ENCODE data around the gene HTR3E. TPM values are rescaled to one million over a fixed set of nuclear protein-coding genes. Genes with fewer than 3 reads are reported as not detected.

The HTR3E gene
- total and polyA plus RNA-seq, 2 experiments from 2014 or later: not detected

GRCh38 chr3:184081116-184081830 lies 15.6 kb upstream of the HTR3E start:
- H4K20me1 ChIP-seq (ENCODE audit: insufficient read depth): no peaks in the 10 kb centered on the region
- H3K79me2 ChIP-seq (ENCODE audit: insufficient read depth): no peaks in the 10 kb centered on the region
- in situ Hi-C loops (cut with MboI): no loop called here
- no peaks in the 10 kb centered on the region for H3F3A ChIP-seq (ENCODE audit: insufficient read depth)
- no peaks in the 10 kb centered on the region for H3K27me3 ChIP-seq (replicated peaks; ENCODE audit: insufficient read depth)
- no peaks in the 10 kb centered on the region for H3K9me2 ChIP-seq (ENCODE audit: insufficient read depth)
- DNase-seq: no peak
- H3K9me3 ChIP-seq (ENCODE audit: low read depth): no peaks in the 10 kb centered on the region
- no peak overlapping the region for H3K4me3 ChIP-seq
- H3K4me2 ChIP-seq (ENCODE audit: unreplicated experiment): no peak overlapping the region
- H3K9ac ChIP-seq: no peak overlapping the region
- H3K27ac ChIP-seq: no peak overlapping the region
- H3K4me1 ChIP-seq (ENCODE audit: insufficient read depth): no peaks in the 10 kb centered on the region
- no peaks in the 10 kb centered on the region for H3K36me3 ChIP-seq (ENCODE audit: low read depth)
- no peak for TF ChIP-seq EZH2phosphoT487 (IDR thresholded peaks at IDR 0.05; ENCODE audit: insufficient read depth, low read depth)
- no peak for TF ChIP-seq EZH2 (IDR thresholded peaks at IDR 0.05; ENCODE audit: insufficient read depth, poor library complexity, severe bottlenecking)
- 69 to 72% methylated on average over 16 of the region's 16 CpGs for WGBS, 2 experiments (ENCODE audit: low coverage in 1 of 2, low lambda C conversion rate in 2 of 2, missing lambda C conversion rate in 2 of 2)
- no peak overlapping the region for H2AFZ ChIP-seq

- Histone ChIP-seq H2AFZ (no peak overlapping the region), H3K79me2 (ENCODE audit: insufficient read depth) (no peaks in the 10 kb centered on the region), H3K9me2 (ENCODE audit: insufficient read depth) (no peaks in the 10 kb centered on the region), H3K36me3 (ENCODE audit: low read depth) (no peaks in the 10 kb centered on the region), H3K4me3 (no peak overlapping the region), H3K27ac (no peak overlapping the region), H4K20me1 (ENCODE audit: insufficient read depth) (no peaks in the 10 kb centered on the region), H3K4me1 (ENCODE audit: insufficient read depth) (no peaks in the 10 kb centered on the region), H3K27me3 (replicated peaks; ENCODE audit: insufficient read depth) (no peaks in the 10 kb centered on the region), H3F3A (ENCODE audit: insufficient read depth) (no peaks in the 10 kb centered on the region), H3K4me2 (ENCODE audit: unreplicated experiment) (no peak overlapping the region), H3K9ac (no peak overlapping the region), H3K9me3 (ENCODE audit: low read depth) (no peaks in the 10 kb centered on the region)
- WGBS, 2 experiments (ENCODE audit: low coverage in 1 of 2, low lambda C conversion rate in 2 of 2, missing lambda C conversion rate in 2 of 2): 54 to 61% methylated on average over 10 of the region's 10 CpGs
- no peak for DNase-seq
- in situ Hi-C loops (cut with MboI): no loop called here
- TF ChIP-seq EZH2 (IDR thresholded peaks at IDR 0.05; ENCODE audit: insufficient read depth, poor library complexity, severe bottlenecking) (no peak), EZH2phosphoT487 (IDR thresholded peaks at IDR 0.05; ENCODE audit: insufficient read depth, low read depth) (no peak)
Measured at GRCh38 chr3:184082034-184082433, 14.8 kb upstream of the HTR3E start.

- Histone ChIP-seq H4K20me1 (ENCODE audit: insufficient read depth) (no peaks in the 10 kb centered on the region), H3K27ac (no peak overlapping the region), H3K27me3 (replicated peaks; ENCODE audit: insufficient read depth) (no peaks in the 10 kb centered on the region), H3K9ac (no peak overlapping the region), H3K4me2 (ENCODE audit: unreplicated experiment) (no peak overlapping the region), H3F3A (ENCODE audit: insufficient read depth) (no peaks in the 10 kb centered on the region), H3K79me2 (ENCODE audit: insufficient read depth) (no peaks in the 10 kb centered on the region), H3K4me3 (no peak overlapping the region), H2AFZ (no peak overlapping the region), H3K9me2 (ENCODE audit: insufficient read depth) (no peaks in the 10 kb centered on the region), H3K36me3 (ENCODE audit: low read depth) (no peaks in the 10 kb centered on the region), H3K4me1 (ENCODE audit: insufficient read depth) (no peaks in the 10 kb centered on the region), H3K9me3 (ENCODE audit: low read depth) (no peaks in the 10 kb centered on the region)
- in situ Hi-C loops (cut with MboI): no loop called here
- TF ChIP-seq EZH2phosphoT487 (IDR thresholded peaks at IDR 0.05; ENCODE audit: insufficient read depth, low read depth): no peak
- TF ChIP-seq EZH2 (IDR thresholded peaks at IDR 0.05; ENCODE audit: insufficient read depth, poor library complexity, severe bottlenecking): no peak
- no peak for DNase-seq
- WGBS, 2 experiments (ENCODE audit: low coverage in 1 of 2, low lambda C conversion rate in 2 of 2, missing lambda C conversion rate in 2 of 2): 24 to 31% methylated on average over 2 of the region's 2 CpGs
Measured at GRCh38 chr3:184082465-184082864, 14.4 kb upstream of the HTR3E start.

GRCh38 chr3:184085389-184085852 lies 11.4 kb upstream of the HTR3E start:
- H3K4me1 ChIP-seq (ENCODE audit: insufficient read depth): no peaks in the 10 kb centered on the region
- H3K79me2 ChIP-seq (ENCODE audit: insufficient read depth): no peaks in the 10 kb centered on the region
- H3K9me3 ChIP-seq (ENCODE audit: low read depth): no peaks in the 10 kb centered on the region
- H3K9me2 ChIP-seq (ENCODE audit: insufficient read depth): no peaks in the 10 kb centered on the region
- no peak overlapping the region for H2AFZ ChIP-seq
- DNase-seq: no peak
- TF ChIP-seq EZH2 (IDR thresholded peaks at IDR 0.05; ENCODE audit: insufficient read depth, poor library complexity, severe bottlenecking) (no peak), EZH2phosphoT487 (IDR thresholded peaks at IDR 0.05; ENCODE audit: insufficient read depth, low read depth) (no peak)
- in situ Hi-C loops (cut with MboI): no loop called here
- no peaks in the 10 kb centered on the region for H3K36me3 ChIP-seq (ENCODE audit: low read depth)
- H3K27ac ChIP-seq: no peak overlapping the region
- no peak overlapping the region for H3K4me3 ChIP-seq
- no peak overlapping the region for H3K4me2 ChIP-seq (ENCODE audit: unreplicated experiment)
- H3K9ac ChIP-seq: no peak overlapping the region
- H3F3A ChIP-seq (ENCODE audit: insufficient read depth): no peaks in the 10 kb centered on the region
- WGBS, 2 experiments (ENCODE audit: low coverage in 1 of 2, low lambda C conversion rate in 2 of 2, missing lambda C conversion rate in 2 of 2): 77 to 84% methylated on average over 3 of the region's 3 CpGs
- H3K27me3 ChIP-seq (replicated peaks; ENCODE audit: insufficient read depth): no peaks in the 10 kb centered on the region
- H4K20me1 ChIP-seq (ENCODE audit: insufficient read depth): no peaks in the 10 kb centered on the region
